Astrocyte (in vitro differentiated cells and primary cell): ENCODE measurements around the gene H1-8.

ENCODE experiments used
- CTCF ChIP-seq: IDR thresholded peaks from 2 replicates; pipeline ENCODE4 v1.5.1; 2011; ENCODE audit warnings: low read depth, mild to moderate bottlenecking, inconsistent platforms, low read length, moderate library complexity; ENCODE audit not compliant: insufficient read depth
- EZH2 ChIP-seq: IDR thresholded peaks from 2 replicates; pipeline ENCODE4 v1.6.1; 2012; ENCODE audit warnings: mild to moderate bottlenecking, low read length, inconsistent platforms; ENCODE audit not compliant: insufficient read depth

- no peak for TF ChIP-seq CTCF
- no peak for TF ChIP-seq EZH2
Observed at GRCh38 chr3:129560911-129561594, 18.1 kb downstream of the H1-8 start.
